Stimulated activated naive CD4-positive, alpha-beta T cell treated with Interleukin-2 at 50 U/mL for 16 hours (primary cell): ENCODE data around the gene AMIGO3.
"Not testable (repeated sequence)": the region's sequence is repeated elsewhere in the genome, so short reads cannot be mapped to it uniquely, and the experiment has no call there.

ENCODE experiments used
- DNase-seq: peaks from one replicate; lab custom pipeline; 2025; lab: John Stamatoyannopoulos, UW

Gene AMIGO3

DNA sequence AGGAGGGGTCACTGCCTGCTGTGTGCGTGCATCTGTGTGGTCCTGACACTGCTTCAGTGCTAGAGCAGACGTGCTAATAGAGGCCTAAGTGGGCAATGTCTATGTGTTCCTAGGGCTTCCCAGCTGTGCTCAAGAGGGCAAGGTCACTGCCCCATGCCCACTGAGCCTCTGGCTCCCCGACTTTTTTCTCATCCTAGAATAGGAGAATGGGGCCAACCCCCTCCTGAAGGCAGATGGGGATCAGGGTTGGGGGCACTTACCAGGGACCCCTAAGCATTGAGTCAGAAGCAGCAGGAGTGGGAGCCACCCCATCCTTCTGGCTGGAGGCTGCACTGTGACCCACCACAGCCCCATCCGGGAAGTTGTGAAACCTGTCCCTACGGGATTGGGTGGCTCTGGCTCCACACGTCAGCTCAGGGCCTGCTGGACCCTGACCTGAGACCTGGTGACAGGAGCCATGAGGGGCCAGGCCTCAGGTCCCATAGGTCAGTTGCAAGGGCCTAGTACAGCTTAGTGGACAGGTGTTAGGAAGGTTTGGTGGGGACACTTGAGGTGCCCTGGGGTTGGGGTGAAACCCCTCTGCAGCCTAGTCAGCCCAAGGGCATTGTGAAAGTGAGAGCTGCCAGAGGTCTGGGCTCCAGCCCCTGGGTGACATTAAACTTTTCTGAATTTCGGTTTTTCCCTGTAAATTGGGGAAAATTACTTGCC, 31.0 kb downstream of the AMIGO3 start:
- DNase-seq = not testable (repeated sequence)

DNA sequence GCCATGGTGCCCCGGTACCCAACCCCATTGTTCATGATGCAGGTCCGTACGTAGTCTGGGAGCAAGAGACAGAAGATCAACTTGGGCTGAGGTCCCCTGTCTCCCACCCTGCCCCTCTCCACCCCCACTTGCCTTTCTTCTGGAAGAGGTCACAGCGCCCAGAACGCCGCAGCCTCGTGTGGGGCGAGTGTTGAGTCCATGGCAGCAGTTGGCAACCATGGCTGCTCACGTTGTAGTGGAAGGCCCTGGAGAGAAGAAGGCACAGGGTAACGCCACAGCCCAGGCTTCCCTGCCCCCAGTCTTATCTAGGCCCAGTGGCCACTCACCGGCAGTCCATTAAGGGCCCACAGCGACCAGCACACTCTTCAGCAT, 32.1 kb downstream of the AMIGO3 start:
- not testable (repeated sequence) for DNase-seq

DNA sequence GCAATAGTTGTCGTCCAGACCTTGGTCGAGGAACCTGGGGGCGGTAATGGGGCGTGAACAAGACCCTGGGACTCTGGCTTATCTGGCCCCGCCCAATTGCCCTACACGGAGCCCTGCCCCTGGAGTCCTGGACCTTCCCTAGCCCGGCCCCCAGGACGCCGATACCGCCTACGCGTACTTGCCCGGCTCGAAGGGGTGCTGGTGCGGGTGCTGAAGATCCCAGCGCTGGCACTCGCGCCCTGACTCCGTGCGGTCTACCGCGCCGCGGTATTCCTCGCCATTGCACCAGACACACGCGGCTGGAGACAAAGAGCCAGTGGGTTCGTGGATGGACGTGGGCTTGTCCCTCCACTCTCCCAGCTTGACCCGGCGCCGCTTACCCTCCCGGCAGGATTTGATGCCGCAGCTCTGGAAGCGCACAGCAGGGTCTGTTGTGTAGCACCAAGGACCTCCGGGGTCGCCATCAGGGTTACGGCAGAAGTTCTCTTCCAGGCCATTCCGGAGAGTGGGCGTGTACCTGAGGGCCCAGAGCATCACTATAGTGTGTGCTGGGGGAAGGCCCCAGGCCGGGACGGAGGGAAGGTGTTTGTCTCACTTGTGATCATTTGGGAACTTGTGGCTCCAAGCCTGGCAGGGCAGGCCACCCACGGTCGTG, 32.6 kb downstream of the AMIGO3 start:
- DNase-seq = not testable (repeated sequence)

DNA sequence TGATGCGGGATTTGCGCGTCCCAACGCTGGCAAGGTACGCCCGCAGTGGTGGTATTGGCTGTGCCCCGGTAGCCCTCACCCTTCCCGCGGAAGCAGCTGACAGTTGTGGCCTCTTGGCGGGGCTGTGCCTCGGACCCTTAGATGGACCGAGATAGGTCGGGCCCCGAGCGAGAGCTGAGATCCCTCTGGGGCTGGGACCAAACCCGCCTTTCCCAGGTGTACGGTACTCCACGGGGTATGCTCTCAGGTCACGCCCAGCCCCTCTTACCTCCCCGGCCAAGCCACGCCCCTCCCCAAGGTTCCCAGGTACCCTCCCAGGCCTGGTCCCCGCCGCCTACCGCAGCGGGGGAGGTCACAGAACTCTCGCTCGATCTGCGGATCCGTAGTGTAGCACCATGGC, 33.1 kb downstream of the AMIGO3 start:
- not testable (repeated sequence) for DNase-seq

DNA sequence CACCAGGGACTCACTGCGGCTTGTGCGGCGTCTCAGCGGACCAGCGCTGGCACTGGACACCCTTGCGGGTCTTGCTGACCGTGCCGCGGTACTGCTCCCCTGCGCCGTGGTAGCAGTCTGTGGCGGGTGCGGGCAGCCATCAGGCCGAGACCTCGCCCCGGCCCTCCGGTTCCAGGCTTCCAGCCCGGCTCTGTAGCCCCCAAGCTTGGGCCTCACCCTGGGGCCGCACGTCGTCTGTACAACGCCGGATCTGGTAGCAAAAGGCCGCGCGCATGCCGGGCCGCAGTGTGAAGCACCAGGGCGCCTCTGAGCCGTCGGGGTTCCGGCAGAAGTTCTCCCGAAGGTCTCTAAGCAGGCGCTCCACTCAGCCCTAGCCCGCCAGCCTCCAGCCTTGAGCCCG, 33.6 kb downstream of the AMIGO3 start:
- not testable (repeated sequence) for DNase-seq

DNA sequence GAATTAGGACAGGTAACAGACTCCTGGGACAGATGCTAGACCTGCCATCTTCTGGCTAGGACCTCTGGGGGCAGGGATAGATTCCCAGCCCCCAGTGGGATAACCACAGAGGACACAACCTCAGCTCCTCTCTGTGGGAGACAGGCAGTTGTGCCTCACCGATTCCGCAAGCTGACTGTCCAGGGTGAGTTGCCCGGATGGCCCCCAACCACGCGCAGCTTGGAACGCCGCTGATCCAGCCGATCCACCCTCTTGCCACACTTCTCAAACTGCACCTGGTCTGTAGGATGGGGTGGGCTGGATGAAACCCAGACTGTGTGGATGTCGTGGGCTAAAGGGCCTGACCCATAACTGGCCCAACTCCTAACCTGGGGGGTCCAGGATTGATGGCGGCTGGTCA, 34.4 kb downstream of the AMIGO3 start:
- not testable (repeated sequence) for DNase-seq

DNA sequence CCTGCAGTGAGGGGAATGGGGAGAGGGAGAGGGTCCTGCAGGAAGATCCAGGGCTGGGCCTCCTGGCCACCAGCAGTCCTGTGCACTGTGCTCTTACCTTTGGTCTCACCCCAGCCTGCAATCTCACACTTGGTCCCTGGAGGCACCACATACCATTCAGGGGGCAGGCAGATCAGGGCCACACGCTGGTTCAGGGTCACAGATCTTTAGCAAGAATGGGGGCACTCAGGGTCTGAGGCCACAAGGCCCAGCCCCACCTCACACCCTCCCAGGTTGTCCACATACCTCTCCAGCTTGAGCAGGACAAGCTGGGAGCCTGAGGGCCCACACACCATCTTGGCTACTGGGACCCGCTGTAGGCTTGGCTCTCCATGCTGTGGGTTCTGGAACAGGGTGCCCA, 35.0 kb downstream of the AMIGO3 start:
- not testable (repeated sequence) for DNase-seq

DNA sequence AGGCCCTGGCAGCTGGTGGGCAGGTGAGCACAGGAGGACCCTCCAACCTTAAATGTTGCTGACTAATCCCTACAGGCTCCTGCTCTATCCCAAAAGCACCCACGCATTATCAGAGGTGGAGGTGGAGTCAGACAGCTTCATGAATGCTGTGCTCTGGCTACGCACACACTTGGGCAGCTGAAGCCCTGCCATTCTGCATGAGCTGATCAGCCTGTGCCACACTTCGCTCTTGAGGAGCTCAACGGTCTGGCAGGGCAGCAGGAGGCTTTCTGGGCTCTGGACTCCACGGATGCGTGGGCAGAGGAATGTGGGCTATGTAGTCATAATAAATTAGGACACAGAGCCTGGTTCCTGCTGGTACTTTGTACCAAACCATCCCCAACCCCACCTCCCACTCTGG, 36.3 kb downstream of the AMIGO3 start:
- DNase-seq = no peak

DNA sequence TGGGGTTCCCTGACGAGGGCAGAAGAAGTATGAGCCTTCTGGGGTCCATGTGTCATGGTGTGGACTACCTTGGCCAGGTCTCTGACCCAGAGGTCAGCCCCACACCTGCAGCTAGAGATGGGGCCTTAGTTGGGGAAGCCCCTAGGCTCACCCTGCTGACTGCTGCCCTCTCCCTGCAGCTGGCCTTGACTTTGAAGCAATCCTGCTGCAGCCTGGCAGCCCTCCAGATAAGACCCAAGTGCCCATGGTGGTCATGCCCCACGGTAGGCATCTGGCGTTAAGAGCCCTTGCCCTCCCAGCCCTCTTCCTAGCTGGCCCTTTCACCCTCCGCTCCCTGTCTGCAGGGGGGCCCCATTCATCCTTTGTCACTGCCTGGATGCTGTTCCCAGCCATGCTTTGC, 37.9 kb downstream of the AMIGO3 start:
- DNase-seq = no peak

DNA sequence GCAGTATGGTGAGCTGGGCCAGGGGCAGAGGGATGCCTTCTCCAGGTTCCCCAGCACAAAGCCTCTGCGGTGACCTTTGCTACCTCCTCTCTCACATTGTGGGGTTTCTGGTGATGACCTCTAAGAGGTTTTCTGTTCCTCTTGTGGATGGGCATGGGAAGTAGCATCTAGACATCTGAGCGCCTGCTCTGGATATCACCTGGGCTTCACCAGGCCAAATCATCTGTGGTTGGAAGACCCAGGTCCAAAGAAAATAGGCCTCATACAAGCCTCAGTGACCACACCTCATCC, 38.3 kb downstream of the AMIGO3 start:
- DNase-seq = no peak

DNA sequence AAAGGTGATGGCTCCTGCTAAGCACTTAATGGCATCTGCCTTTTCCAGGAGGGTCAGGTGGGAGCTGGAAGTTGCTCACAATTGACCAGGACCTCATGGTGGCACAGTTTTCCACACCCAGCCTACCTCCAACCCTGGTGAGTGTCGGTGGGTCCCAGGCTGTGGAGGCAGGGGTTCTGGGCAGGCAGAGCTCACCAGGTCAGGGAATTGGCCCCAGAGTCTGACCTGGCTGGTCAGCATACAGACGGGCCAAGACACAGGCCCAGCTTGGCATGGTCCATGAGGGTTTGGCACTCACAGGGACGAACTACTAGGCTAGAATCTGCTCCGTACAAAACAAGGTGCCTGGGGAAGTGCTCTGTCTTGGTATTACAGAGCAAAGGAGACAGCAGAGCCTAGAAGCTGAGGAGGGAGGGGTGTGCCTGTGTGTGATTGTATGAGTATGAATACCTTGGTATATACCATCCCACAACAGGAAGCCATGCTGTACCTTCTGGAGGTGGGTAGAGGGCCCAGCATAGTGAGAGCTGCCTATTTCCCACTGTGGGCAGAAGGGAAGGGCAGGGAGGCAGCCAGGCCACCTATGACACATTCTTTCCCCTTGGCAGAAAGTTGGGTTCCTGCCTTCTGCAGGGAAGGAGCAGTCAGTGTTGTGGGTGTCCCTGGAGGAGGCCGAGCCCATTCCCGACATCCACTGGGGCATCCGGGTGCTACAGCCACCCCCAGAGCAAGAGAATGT, 38.8 kb downstream of the AMIGO3 start:
- no peak for DNase-seq

DNA sequence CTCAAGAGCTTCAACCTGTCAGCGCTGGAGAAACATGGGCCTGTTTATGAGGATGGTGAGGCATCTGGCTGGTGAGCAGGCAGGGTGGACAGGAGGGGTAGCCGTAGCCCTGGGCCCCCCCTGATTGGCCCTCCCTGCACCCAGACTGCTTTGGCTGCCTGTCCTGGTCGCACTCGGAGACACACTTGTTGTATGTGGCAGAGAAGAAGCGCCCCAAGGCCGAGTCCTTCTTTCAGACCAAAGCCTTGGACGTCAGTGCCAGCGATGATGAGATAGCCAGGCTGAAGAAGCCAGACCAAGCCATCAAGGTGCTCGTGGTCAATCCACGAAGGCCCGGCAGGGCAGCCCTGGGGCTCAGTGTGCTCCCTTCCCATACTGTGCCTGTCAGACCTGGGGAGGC, 43.6 kb downstream of the AMIGO3 start:
- no peak for DNase-seq

DNA sequence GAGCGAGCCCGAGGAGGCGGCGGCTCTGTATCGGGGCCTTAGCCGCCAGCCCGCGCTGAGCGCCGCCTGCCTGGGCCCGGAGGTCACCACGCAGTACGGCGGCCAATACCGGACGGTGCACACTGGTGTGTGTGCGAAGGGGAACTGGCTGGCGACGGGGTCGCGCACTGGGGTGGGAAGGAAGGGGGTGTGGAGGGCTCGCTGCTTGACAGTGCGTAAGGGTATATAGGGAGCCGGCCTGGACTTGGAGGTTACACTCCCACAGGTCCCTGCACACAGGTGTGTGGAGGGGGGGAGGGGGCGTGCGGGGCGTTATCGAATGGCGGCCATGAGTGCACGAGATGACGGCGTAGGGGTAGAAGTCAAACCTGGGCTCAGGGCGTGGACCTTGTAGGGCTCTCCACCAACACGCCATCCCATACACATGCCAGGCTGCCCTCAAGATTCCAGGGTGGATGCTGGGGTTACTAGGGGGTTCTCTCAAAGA, 44.9 kb downstream of the AMIGO3 start:
- DNase-seq = no peak

DNA sequence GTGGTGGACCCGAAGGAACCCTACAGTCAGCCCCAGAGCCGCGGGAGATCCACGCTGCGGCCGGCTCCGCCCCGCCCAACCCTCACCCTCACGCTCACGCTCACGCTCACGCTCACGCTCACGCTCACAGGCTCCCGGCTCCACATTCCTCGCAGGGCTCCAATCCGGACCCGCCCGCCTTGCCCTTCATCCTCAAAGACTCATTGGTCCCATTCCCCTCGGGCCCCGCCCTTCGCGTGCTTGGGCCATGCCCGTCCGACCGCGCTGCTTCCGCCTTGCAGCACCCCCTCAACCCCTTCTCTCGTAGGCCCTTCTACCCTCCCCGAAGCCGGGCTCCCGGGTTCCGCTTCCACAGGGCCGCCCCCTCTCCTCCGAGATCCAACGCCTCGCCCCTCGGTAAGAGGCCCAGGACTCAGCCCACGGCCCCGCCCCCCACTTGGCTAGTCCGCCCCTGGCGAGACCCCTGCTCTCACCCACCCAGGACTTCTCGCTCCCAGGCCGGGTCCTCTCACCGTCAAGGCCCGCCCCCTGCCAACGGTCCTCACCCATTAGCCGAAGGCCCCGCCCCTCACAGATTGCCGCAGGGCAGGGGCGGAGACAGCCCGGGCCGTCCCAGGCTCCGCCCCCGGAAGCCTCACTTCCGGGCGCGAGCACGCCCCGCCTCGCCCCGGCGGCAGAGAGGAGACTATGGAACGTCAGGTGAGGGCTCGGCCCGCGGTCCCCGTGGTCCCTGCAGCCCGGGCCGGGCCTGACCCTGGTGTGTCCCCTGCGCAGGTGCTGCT, 45.6 kb downstream of the AMIGO3 start, which contains the start of gene APEH:
APEH (plus strand) TSS at position 637 of the 782 bp plus-strand sequence; CDS start at position 688, 51 bp downstream.
- no peak for DNase-seq

DNA sequence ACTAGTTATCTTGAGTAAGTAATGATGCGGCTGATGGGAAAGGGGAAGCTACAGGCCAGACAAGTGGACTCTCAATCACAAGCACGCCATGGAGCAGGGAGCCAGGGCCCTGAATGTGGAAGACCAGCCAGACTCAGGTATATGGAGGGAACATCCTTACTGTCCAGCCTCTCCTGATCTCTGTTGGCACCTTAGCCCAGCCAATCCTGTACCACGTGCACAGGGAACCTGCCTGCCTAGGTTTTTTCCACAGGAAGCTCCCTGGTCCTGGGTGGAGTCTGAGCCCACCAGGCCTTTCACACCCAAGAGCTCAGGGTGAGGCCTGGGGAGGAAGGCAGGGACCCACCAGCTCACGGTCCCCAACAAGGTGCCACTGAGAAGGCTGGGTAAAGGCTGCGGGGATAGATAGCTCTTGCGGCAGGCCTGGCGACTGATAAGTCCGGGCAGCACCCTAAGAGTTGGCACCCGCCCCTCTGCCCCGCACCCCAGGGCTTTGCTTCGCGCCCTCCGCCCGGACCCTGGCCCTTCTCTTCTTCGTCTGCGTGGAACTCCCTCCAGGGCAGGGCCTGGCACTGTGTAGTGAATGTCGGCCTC, 46.3 kb downstream of the AMIGO3 start:
- DNase-seq = no peak

DNA sequence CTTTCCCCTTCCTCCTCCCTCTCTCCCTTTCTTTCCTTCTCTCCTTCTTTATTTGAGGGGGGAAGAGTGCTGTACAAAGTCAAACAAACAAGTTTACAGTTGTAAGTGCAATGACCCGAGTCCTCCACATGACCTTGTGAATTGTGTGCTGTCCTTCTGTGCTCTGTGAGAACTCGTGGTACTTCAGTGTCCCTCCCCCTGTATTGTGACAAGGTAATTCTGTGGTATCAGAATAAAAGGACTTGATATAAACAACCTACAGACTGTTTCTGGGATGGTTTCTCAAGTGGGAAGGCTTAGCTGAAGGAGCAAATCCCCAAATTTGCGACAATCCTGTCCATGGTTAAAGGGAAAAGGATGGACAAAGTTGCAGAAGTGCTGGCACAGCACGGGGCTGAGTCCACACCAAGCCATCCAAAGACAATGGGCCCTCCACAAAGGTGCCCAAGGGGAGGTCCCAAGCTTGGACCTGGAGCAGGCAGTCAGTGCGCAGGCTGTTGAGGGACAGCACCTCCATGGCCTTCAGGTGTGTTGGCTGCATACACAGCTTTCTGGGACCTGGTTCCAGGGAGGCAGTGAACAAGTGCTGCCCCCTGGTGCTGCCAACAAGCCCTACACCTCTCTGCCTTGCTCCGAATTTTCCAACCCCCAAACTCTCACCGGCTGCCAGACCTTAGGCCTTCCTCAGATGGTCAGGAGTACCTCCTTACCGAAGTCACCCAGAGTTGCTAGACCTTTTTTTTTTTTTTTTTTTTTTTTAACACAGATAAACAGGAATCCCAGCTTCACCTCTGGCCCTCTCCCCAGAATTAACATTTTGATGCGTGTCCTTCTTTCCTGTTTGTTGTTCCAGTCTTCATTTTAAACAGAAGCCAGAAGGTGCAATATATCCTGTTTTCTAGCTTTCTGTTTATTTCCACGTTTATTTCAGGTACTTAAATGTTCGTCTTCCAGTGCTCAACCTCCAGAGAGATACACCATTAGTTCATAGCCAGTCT, 47.9 kb downstream of the AMIGO3 start:
- DNase-seq = no peak

DNA sequence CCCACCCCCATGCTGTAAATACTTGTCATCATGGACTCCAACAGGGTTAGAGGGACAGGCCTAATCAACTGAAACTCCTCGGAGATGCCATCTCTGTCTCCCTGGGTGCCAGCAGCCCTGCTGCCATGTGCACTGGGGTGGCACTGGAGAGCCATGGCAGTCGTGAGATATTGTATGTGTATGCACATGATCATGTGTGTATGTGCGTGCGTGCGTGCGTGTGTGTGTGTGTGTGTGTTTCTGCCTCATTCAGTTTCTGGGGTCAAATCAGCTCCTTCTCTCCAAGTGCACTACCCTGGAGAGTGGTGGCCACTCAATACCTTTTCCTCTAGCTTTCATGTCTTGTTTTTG, 48.6 kb downstream of the AMIGO3 start:
- DNase-seq = no peak

DNA sequence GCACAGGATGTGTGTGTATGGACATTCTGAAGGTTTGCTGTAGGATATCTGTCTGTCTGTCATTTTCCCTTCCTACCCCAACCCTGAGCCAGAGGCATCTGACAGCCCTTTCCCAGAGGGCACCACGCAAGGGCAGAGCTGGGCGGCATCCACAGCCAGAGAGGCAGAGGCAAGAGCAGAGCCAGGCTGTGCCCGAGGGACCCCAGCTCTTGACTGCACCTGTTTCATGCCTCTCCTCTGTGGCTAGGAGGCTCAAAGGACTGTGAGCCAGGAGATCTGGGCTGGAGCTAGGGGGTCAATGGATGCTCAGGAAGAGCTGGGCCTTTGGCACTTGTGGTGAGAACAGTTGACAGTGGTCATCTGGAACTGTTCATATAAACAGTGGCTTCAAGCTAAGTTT, 50.1 kb downstream of the AMIGO3 start:
- no peak for DNase-seq

DNA sequence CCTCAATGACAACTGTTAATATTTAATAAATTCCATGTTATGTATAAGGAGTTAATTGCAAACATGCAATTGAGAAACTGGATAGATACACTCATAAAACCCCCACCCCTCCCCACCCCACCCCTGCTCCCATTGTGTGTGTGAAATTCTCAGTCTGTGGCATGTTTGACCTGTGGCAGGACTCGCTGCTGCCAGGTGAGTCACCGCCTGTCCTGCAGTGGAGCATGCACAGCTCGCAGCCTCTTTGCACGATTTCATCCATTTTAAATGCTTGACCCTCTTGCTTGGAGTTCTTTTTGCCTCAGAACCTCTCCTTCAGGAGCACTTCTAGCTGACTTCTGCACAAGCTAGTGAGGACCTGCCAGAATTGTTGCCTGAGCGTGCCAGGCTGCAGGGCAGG, 50.6 kb downstream of the AMIGO3 start:
- no peak for DNase-seq

DNA sequence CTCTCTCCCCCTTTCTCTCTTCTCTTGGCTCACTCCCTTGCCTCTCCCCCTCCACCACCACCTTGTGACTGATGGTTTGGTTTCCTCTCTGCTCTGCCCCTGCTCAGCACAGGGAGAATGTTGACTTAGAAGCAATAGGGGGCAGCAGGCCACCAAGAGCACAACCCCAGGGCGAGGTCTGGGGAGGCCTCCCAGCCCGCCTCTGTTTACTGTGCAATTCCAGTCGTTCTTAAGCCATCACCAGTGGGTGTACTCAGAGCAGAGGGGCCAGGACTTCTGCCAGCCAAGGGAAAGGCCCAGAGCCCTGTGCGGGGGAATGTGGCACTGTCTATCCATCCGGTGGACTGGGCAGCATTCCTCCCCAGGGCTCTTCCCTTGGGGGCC, 51.1 kb downstream of the AMIGO3 start:
- DNase-seq = no peak
